GM19043 (cell line): ENCODE measurements around the gene AAR2.

Experiments
- ATAC-seq: cut with Tn5 transposase; IDR thresholded peaks from one replicate; pipeline ENCODE4 v1.9.1; 2021; ENCODE audit warnings: low read depth; ENCODE audit not compliant: unreplicated experiment

The AAR2 gene

DNA sequence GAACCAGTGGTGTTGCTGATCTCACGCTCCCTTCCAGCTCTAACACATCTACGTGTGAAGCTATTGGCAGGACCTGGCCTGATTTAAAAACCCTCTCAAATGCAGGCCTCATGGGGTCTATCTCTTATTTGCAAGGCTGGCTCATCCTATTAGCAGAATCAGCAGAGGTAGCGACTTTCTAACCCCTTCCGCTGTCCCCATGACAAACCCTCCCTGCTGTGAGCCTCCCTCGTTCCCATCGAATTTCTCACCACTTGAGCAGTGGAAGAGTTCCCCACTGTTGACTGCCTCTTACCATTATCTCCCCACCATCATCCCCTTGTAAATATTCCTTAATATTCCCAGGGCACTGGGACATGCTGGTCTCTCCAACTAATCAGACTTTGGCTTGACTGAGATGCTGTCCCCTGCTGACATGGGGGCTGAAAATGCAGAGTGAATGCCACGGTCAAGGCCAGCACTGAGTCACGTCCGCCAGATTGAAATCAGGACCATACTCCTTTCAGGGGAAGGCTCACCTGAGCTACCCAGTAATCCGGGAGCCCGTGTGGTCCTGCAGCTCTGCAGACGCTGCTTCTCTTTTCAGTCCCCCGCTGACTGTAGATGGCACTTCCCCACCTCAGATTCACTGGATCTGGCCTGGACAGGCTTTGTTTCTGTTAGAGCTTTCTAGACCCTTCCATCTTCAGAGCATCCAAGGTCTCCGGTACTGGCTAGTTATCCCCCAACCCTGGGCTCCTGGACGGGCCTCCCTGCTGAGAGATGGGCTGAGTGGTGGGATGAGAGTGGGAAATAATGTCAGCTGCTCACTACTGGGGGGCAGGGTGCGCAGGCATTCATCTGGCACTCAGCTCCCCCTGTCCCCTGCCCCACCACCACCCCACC lies 23.1 kb downstream of the AAR2 start:
- no peak for ATAC-seq

DNA sequence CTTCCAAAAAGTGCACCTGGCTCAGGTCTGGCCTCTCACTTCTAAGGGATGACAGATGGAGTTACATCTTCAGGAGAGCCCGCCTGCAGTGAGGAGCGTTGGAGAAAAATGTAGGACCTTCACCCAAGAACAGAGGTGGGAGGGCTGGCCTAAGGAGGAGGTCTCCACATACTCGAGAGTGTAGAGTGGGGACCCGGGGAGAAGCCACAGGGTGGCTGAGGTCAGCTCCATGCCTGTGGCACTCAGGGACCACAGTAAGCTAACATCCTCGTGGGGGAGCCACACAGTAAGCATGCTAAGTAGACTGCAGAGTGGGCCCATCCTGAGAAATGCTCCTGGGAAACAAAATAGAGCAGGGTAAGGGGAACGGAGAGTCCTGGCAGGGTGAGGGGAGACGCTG lies 24.0 kb downstream of the AAR2 start:
- no peak for ATAC-seq

DNA sequence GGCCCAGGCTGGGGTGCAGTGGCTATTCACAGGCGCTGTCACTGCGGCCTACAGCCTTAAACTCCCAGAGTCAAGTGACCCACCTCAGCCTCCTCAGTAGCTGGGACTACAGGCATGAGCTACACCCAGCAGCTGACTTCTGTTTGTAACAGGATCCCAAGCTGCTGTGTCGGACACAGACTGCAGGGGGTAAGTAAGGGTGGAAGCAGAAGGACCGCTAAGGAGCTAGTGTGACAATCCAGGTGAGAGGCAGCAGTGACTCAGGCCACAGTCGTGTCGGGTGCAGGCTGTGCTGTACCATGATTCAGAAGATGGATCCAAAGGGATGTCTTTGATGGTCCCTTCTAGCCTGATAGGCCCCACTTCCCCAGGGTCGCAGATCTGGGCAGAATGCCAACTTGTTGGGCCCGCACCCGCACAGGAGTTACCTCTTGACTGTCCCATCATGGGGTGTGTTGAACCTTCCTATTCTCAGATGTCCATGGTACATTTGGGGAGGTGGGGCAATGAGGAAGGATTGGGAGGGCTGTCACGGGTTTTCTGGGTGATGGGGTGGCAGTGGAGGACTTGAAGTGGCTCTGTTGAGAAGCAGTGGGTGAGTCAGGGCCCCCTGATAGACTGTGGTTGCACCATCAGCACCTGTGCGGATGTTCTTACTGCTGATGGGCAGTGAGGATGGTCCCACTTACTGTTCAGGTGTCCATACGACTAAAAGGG lies 25.3 kb downstream of the AAR2 start:
- no peak for ATAC-seq

DNA sequence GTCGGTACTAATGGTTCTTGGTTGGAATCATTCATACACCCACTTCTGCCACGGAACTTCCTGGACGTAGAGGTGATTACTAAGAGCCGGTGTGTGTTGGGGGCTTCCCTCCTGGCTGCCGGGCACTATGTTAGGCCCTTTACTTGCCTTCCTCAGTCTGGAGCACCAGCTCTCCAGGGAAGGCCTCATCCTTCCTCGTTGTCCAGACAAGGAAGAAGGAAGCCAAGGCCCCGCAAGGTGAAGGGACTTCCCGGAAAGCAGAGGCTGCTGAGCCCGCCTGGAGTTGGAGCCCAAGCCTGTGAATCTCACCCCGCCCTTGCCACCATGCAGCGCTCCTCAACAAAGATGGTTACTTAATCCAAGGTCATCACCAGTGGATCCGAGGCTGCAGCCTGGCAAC lies 26.2 kb downstream of the AAR2 start:
- no peak for ATAC-seq

DNA sequence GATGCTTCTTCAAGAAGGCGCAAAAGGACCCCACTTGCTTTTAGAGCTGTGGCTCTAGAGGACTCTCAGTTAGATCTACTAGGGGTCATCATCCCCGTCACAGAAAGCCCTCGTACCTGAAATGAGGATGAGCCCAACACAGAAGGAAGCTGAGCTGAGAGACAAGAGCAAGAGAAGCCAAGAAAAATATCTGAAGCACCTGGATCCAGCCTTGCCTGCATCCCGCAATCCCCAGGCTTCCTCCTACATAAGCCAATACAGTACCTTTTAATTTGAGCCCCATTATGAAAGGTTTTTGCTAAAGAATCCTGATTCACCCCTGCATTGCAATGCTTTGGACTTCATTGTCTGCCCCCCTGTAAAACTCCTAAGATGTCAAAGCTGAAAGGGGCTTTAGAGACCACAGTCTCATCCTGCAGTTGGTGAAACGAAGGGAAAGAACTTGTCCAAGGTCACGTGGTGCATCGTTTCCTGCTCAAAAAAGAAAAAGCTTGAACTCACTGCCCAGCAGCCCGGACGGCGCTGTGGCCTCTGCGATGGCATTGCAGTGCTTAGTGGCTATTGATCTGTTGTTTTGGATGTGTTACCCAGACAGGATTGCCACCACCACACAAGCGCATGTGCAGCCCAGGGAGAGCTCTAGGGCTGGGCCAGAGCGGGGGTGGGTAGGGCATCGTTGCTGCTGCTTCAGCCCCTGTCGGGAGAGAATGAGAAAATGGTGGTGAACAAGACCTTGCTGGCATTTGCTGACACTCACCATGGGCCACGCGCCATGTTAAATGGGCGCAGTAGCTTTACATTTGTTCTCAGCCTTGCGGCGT lies 28.4 kb downstream of the AAR2 start:
- no peak for ATAC-seq

DNA sequence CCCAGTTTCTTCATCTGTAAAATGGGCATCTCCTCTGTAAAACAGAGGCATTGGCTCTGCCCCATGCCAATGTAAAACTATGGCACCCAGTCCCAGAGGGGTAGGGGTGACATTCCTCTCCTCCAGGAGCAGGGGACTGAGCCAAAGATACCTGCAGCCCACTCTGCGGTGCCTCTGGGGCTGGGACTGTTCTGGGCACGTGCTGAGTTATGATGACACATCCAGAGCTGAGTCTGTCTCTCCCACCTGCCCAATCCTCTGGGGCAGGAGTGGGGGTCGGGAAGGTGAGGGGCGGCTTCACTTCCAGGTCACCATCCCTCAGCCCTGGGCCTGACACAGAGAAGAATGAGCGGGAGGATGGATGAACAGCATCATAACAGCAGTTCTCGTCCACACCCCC lies 29.9 kb downstream of the AAR2 start:
- ATAC-seq: no peak

DNA sequence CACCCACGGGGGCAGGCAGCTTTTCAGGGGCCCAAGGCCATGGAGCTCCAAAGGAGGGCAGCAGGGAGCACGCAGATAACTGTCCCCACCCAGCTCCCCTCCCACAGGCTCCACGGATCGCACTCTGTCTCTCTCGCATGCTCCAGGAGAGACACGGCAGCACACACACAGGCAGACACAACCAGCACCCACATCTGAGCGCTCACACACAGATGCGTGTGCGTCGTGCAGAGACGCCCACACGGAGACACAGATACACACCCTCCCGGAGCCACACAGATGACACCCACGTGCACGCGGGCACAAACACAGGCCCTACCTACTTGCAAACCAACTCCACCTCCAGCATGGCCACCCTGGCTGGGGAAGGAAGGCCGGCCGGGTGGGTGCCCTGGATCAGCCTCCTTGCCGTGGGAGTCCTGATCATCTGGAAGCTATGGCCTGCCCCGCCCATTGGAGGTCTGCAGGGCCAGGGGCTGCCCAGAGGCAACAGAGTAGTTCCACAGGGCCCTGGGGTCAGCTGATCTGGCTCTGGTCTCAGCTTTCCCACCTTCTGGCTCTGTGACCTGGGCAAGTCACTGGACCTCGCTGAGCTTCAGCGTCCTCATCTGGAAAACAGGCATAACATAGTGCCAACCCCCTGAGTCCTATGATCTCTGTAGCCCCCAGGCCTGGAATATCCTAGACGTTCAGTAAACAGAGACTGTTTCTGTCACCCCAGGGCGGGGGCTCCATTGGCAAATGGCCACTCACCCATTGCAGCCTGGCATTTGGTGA lies 31.5 kb downstream of the AAR2 start:
- ATAC-seq: no peak

DNA sequence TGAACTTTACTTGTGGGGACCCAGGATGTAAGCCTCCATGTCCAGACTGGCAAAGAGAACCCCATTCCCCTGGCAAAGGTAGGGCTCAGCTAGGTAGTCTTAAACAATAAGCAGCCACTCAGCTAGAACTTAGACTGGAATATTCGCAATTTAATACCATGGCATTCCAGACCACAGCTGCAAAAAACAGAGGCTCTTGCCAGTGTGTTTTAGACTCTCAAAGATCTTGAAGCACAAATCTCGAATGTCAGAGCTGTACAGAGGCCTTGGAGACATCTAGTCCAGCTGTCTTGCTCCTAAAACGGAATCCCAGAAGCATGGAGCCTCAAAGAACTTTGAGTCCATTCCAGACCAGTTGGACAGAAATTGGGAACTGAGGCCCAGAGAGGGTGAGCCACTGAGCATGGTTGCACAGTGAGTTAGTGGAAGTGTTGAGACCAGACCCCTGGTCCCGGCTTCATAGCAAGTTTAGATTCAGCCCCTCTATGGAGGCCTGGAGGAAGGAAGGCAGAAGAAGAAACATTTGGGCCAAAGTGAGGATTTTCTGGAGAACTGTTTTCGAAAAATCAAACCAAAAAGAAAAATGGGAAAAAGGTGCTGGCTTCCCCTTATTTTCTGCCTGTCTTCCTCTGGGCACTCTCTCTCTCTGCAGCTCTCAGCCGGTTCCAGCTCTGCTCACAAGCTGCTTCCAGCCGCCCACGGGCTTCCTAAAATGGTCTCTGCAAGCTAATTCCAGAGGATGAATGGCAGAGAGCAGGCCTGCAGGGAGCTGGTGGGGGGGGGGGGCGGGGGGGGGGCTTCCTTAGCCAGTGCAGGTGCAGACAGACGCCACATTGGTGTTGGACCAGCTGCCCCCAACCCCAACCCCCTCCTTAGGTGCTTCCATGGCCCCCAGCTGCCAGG lies 32.4 kb downstream of the AAR2 start:
- ATAC-seq: no peak

DNA sequence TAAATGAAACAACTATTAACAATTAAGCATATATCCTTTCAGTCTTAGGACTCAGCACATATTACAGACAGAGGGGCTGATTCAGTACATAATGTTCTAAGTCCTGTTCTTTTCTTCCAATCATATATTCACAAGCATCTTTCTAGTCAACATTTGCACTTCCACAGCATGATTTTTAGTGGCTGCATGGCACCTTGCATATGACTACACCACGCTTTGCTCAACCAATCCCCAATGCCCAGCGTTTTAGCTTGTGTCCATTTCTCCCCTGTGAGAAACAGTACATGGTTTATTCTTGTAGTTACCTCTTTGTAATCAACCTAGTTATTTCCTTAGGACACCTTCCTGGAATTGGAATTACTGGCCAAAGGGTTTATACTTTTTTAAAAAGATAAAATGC lies 33.2 kb downstream of the AAR2 start:
- ATAC-seq: no peak

DNA sequence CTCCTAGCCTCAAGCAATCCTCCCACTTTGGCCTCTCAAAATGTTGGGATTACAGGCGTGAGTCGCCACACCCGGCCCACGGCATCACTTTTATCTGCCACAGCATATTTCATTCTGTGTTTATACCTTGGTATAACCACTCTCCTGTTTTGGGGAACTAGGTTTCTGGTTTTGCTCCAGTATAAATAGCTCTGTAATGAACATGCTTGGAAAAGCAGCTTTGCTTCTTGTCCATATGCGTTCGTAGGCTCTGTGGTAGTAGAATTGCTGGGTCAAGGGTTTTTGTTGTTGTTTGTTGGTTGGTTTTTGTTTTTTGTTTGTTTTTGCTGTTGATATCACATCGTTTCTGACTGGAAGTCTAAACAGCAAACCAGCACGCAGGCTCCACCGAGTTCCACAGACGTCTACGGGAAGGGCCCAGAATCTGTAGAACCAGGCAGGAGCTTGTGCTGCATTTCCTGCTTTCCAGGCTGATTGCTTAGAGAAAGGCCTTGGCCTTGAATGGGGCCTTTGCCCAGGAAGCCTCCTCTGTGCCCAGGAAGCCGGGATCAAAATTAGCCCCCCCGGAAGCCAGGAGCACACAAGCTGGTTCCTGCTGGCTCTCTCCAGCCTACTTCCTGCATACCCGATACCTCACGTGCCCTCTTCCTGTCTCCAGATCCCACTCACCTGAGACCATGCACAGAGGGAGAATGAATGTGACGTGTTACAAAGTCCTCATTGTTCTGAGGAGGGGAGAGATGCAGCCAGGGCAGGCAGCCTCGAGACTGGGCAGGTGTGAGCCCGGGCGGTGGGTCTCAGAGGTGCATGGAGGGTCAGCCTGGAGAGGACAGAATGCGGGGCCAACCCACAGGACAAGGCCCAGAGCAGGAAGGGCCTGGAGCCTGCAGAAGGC lies 34.7 kb downstream of the AAR2 start:
- ATAC-seq: no peak

DNA sequence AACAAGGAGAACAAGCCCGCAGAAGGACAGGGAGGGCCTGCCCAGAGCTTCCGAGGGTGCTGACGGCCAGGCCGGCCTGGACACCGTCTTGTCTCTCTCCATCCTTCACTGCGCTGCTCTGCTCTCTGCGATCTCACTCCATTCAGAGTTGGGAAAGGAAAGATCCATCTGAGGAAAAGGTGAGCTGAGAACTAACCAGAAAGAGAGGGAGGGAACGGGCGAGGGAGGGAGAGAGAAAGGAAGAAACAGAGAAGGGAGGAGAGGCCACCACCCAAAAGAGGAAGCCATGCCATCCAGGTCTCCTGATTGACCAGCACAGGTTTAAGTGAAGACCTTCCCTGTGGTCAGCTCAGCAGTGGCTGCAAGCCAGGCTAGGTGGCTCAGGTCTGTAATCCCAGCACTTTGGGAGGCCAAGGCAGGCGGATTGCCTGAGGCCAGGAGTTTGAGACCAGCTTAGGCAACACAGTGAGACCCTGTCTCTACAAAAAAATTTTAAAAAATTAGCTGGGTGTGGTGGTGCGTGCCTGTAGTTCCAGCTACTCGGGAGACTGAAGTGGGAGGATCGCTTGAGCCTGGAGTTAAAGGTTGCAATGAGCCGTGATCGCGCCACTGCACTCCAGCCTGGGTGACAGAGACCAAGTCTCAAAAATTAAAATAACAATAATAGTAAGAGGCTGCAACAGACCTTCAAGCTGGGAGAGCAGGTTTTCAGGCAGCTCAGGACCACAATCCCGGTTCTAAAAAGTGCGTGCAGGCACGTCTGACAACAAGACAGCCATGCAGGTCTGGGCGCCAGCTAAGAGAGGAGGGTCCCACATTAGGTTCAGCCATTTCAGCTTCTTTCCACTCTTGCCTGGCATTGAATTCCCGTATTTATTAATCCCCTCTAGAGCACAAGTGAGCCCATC lies 35.6 kb downstream of the AAR2 start:
- ATAC-seq: no peak

DNA sequence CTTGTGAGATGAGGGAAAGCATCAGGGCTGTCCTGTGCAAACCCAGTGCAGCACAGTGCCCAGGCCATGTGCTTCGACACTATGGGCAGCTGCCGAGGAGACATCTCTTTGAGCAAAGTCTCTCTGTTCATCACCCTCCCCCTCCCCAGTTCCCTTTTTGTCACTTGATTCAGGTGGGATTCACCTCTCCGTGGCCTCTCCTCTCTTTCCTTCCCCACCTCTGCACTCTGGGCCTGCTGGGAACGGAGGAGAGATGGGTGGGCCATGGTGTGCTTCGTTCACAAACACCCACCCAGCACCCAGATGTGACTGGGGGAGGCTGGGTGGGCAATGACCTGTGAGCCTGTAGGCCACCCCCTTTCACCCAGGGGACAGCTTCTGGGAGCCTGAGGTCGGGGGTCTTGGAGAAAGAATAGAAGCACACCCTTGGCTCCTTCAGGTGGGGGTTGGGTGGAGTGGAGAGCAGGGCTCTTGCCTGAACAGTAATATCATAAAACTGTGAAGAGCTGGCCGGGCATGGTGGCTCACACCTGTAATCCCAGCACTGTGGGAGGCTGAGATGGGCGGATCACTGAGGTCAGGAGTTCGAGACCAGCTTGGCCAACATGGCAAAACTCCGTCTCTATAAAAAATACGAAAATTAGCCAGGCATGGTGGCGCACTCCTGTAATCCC lies 36.4 kb downstream of the AAR2 start:
- ATAC-seq: no peak

DNA sequence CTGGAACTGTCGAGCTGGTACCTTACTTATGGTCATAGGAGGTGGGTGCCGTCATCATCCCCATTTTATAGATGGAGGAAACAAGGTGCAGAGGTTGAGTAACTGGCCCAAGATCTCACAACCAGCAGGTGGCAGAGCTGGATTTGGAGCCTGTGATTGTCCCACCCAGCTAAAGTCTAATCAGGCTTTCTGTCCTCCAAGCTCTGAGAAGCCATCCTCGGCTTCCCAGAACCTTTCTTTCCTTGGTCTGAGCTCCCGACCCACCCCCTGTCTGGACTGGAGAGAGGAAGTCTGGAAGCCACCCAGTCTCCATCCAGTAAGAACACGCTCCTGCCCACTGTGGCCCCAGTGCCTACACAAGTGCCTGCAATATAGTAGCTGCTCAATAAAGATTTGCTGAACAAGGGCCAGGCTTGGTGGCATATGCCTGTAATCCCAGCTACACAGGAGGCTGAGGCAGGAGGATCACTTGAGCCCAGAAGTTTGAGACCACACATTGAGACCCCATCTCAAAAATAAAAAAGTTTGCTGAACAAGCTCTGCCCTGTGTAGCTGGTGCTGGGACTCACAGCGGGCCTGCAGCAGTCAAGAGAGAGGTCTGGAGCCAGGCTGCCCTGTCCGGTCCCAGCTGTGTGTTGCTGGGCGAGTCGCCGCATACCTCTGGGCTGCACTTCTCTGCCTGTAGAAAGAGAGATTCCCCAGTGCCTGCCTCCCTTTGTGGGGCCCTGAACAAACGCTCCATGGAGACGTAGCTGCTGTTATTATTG lies 37.3 kb downstream of the AAR2 start:
- ATAC-seq: no peak

DNA sequence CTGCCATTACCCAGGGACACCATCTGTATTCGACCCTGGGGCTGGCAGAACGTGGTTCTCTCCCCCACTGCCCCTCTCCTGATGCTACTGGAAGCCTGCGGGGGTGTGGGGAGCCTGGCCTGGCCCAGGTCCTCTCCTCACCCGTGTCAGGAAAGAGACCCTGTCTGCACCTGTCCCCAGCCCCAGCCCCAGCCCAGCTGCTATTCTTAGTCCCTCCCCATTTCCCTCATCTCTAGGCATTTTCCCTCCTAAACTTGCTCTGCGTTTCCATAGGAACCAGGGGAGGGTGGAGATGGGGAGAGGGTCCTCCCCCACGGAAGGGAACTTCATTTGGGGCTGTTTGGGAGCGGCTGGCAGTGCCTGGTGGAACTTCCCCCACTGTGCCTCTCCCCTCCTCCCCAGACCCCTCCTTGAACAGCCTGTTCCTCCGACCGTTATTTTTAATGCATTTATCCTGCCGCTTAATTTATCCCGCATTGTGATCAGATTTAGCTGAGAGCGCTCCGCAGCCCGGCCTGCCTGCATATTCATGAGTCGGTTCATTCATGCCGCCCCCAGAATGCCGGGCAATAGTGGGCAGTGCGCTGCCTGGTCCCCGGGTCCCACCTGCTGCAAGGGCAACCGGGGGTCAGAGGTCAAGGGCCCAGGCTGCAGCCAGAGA lies 38.0 kb downstream of the AAR2 start:
- ATAC-seq: no peak

DNA sequence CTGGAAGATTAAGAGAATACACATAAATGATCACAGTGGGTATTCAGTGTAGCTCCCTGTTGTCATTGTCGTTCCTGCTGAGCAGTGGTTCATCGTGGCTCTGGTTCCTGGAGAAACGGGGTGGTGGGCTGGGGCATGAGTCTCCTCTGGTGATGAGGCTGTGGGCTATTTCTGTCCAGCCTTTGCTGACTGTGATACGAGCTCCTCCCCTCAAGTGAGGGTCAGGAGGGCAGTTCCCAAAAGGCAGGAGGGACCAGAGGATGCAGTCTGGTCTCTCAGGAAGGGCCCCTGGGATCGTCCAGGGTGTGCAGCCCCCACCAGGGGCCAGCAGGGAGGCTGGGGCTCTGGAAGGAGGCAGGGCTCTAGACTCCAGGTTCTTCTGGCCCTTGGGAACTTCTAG lies 38.7 kb downstream of the AAR2 start:
- no peak for ATAC-seq
